Activated gamma-delta T cell treated with anti-CD3 and anti-CD28 coated beads, Interleukin-2, amount 50 U/mL, for 16 hours (primary cell): ENCODE measurements around the gene BMP8A.

Source experiments
- DNase-seq: peaks from one replicate; pipeline ENCODE4 v3.0.0-alpha.2; 2020; ENCODE audit warnings: low read depth

The BMP8A gene

DNA sequence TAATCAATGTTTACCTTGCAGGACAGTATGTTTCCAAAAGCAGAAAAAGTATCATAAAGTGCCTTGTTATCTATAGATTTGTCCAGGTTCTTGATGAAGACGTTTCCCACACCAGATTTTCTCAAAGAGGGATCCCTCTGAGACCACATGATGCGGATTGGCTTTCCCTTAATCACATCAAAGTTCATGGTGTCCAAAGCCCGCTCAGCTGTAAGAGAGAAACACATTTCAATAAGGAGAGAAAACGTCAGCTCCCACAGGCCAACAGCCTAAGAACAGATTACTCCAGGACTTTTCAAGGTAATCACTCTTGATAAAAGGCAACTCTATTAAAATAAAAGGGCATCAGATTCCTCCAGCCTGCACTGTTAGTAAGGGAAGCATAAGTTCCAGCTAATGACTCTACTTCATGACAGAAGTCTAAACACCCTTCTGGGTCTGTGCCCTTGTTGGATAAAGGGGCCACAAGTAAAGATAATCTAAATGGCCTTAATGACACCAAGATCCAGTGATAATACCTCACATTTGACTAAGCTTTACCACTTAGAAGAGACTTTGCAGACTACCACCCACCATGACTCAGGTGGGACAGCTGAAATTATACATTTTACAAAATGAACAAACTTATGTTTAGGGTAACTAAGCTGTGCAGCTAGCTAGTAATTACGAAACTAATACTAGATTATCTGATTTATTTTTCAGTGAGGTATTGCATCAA lies 81.1 kb downstream of the BMP8A start:
- no peak for DNase-seq

DNA sequence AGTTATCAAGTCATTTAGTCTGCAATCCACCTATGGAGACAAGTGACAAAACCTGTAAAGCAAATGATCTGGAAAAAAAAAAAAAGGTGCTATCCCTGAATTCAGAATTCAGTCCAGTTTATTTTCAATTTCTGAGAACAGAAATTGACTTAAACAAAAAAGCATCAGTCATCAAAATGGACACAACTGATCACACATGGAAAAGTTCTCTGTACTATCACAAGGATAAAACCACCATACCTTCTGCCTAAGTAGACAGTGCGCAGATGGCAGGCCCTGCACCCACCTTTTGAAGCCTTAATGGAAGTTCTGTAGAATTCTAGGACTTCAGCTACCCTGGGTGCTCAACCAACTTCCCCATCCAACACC lies 81.6 kb downstream of the BMP8A start:
- DNase-seq: no peak

DNA sequence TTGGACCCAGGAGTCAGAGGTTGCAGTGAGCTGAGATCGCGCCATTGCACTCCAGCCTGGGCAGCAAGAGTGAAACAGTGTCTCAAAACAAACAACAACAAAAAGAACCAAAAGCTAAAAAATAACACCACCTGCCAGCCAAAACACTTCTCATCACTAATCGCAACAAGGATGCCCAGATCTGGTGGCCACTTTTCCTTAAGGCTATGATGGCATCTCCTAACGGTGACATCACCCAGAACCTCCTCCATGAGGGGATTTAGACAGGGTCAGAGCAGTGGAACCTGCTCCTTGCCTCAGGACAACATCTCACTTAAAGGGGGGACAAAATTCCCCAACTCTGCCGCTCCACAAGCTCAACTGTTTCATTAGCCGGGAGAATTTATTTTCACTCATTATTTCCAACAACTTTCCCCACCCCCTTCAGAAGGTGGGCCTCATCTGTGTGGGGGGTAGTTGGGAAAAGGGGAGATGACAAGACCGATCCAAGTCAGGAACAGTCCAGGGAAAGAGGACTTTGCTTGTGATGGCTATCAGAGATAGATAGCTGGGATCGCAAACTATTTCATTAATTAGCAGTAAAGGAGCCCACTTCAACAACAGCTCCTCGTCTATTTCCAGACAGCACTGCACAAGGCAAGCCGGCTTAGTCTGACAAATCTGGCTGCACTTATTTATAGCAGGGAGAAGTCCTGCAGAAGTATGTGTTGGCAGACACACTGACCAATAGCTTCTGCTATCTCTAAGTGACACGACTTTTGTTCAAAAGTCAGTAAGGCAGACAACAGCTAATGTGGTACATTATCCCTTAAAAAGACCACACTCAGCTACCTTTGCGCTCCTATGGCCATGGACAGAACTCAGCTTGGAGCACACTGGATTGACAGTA lies 82.5 kb downstream of the BMP8A start:
- no peak for DNase-seq

DNA sequence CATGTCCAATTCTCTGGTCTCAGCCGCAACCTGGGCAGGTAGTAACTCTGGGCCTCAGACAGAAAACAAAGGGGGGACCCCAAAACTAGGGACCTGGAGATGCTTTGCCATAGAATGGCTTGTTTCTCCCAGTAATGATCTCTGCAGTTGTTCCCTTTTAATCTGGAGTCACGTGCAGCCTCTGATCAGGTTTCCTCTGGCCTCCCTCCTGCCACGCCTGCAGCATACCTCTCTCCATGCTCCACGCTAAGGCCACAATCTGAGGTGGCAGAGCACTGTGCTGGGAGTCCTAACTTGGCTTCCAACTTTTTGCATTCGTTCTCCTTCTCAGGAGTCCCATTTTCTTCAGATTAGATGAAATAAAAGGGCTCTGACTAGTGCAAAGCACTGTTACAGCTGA lies 83.2 kb downstream of the BMP8A start:
- no peak for DNase-seq
